HEK293 (cell line): ENCODE data around the gene AGPAT4.

Experiments used
- CTCF ChIA-PET: fragments of 350-600 bp; formaldehyde crosslinking; extraction: SDS; loops from one replicate; lab custom pipeline; 2021; ENCODE audit warnings: antibody characterized with exemption; lab: Yijun Ruan, JAX
- POLR2A ChIA-PET: fragments of 300-600 bp; formaldehyde crosslinking; extraction: SDS; loops from one replicate; lab custom pipeline; 2020; ENCODE audit warnings: antibody characterized with exemption, inconsistent platforms; lab: Yijun Ruan, JAX
- H3K27ac ChIP-seq: fragments of 200-500 bp; sonication (Bioruptor generic); 2 replicates; pipeline ENCODE4 v1.5.1; 2014; ENCODE audit warnings: low read depth, low read length, control low read depth, inconsistent platforms; ENCODE audit errors: extremely low read depth
- H3K36me3 ChIP-seq, 2 experiments: fragments of 200-500 bp in 1 of 2; sonication (Bioruptor generic) in 1 of 2; 1 replicate in 1 of 2; 2 replicates in 1 of 2; pipeline ENCODE4 v1.5.1; 2014 to 2017; ENCODE audit warnings: inconsistent platforms in 2 of 2, low read length in 2 of 2; ENCODE audit not compliant: control insufficient read depth in 2 of 2, insufficient read depth in 1 of 2
- H3K4me1 ChIP-seq: fragments of 200-500 bp; sonication (Bioruptor generic); 2 replicates; pipeline ENCODE4 v1.5.1; 2014; ENCODE audit warnings: mild to moderate bottlenecking, low read length, inconsistent platforms; ENCODE audit not compliant: control insufficient read depth, insufficient read depth
- H3K4me3 ChIP-seq: 2 replicates; pipeline ENCODE4 v1.5.1; 2011; ENCODE audit warnings: low read depth, mild to moderate bottlenecking, control low read depth, low read length, moderate library complexity
- H3K9me3 ChIP-seq: fragments of 200-500 bp; sonication (Bioruptor generic); 2 replicates; pipeline ENCODE4 v1.5.1; 2014; ENCODE audit warnings: low read depth, low read length, inconsistent platforms; ENCODE audit not compliant: control insufficient read depth, insufficient read depth
- BCL11A ChIP-seq: fragments of 450-650 bp; formaldehyde crosslinking; IDR thresholded peaks from 2 replicates; pipeline ENCODE4 v1.5.1; 2016; ENCODE audit warnings: low read depth, missing biosample characterization, missing genetic modification characterization
- GFI1B ChIP-seq: fragments of 450-650 bp; formaldehyde crosslinking; IDR thresholded peaks from 2 replicates; pipeline ENCODE4 v1.5.1; 2016; ENCODE audit warnings: missing biosample characterization, missing genetic modification characterization
- GLI4 ChIP-seq: fragments of 450-650 bp; formaldehyde crosslinking; IDR thresholded peaks from 2 replicates; pipeline ENCODE4 v1.5.1; 2016; ENCODE audit warnings: missing biosample characterization, missing genetic modification characterization
- PRDM10 ChIP-seq: fragments of 450-650 bp; formaldehyde crosslinking; IDR thresholded peaks from 2 replicates; pipeline ENCODE4 v1.5.1; 2016; ENCODE audit warnings: missing biosample characterization, missing genetic modification characterization
- SETDB1 ChIP-seq: IDR thresholded peaks from one replicate; pipeline ENCODE4 v1.6.1; 2017; ENCODE audit warnings: mild to moderate bottlenecking, low read length, moderate library complexity, mixed read lengths; ENCODE audit not compliant: insufficient read length
- ZNF248 ChIP-seq: fragments of 450-650 bp; formaldehyde crosslinking; IDR thresholded peaks from 2 replicates; pipeline ENCODE4 v1.5.1; 2017; ENCODE audit warnings: missing biosample characterization, missing genetic modification characterization
- ZNF274 ChIP-seq, 2 experiments: fragments of 200-500 bp in 1 of 2; fragments of 450-650 bp in 1 of 2; sonication (Bioruptor generic) in 1 of 2; formaldehyde crosslinking in 1 of 2; IDR thresholded peaks; 2 replicates each; pipeline versions ENCODE4 v1.5.1 to v1.6.1; 2014 to 2016; ENCODE audit warnings: borderline replicate concordance in 1 of 2, inconsistent platforms in 1 of 2, low read length in 1 of 2, missing biosample characterization in 1 of 2, missing genetic modification characterization in 1 of 2
- ZNF473 ChIP-seq: fragments of 450-650 bp; formaldehyde crosslinking; IDR thresholded peaks from 2 replicates; pipeline ENCODE4 v1.5.1; 2017; ENCODE audit warnings: missing biosample characterization, missing genetic modification characterization
- ZNF48 ChIP-seq: fragments of 450-650 bp; formaldehyde crosslinking; IDR thresholded peaks from 2 replicates; pipeline ENCODE4 v1.5.1; 2016; ENCODE audit warnings: missing biosample characterization, missing genetic modification characterization
- ZNF530 ChIP-seq: fragments of 450-650 bp; formaldehyde crosslinking; IDR thresholded peaks from 2 replicates; pipeline ENCODE4 v1.5.1; 2016; ENCODE audit warnings: low read depth, missing biosample characterization, missing genetic modification characterization
- ZNF544 ChIP-seq: fragments of 450-650 bp; formaldehyde crosslinking; IDR thresholded peaks from 2 replicates; pipeline ENCODE4 v1.5.0; 2017; ENCODE audit warnings: missing biosample characterization, missing genetic modification characterization
- ZNF561 ChIP-seq: fragments of 450-650 bp; IDR thresholded peaks from 2 replicates; pipeline ENCODE4 v1.5.1; 2018; ENCODE audit warnings: missing biosample characterization, missing genetic modification characterization, borderline replicate concordance
- ZNF571 ChIP-seq: fragments of 450-650 bp; formaldehyde crosslinking; IDR thresholded peaks from 2 replicates; pipeline ENCODE4 v1.5.0; 2017; ENCODE audit warnings: missing biosample characterization, missing genetic modification characterization
- ZNF600 ChIP-seq: fragments of 450-650 bp; formaldehyde crosslinking; IDR thresholded peaks from 2 replicates; pipeline ENCODE4 v1.5.1; 2016; ENCODE audit warnings: missing biosample characterization, missing genetic modification characterization
- ZNF670 ChIP-seq: fragments of 450-650 bp; formaldehyde crosslinking; IDR thresholded peaks from 2 replicates; pipeline ENCODE4 v1.5.1; 2016; ENCODE audit warnings: missing biosample characterization, missing genetic modification characterization, low read depth
- TF ChIP-seq, protein P1 (sequence below): fragments of 450-650 bp; formaldehyde crosslinking; IDR thresholded peaks from 2 replicates; pipeline ENCODE4 v1.5.1; 2016; ENCODE audit warnings: missing biosample characterization, missing genetic modification characterization, low read depth

The AGPAT4 gene

DNA sequence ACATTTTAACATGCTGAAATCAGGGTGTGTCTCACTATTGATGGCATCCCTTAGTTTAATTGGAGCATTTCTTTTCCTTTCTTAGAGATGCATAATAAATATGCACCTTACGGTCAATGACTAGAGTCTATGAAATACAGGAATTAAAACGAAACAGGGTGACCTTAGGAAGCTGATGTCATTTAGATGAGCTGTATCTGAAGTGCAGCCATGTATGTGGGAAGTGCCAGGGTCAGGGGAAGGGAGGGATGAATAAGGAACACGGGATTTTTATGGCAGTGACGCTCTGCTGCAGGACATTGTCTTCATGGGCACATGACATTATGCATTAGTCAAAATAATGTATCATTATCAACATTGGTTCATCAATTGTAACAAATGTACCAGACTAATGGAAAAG, 84.0 kb downstream of the AGPAT4 start:
- ChIA-PET POLR2A (no interaction called here), CTCF (interaction anchor here (0.7 kb wide), 1 partner anchor 1221 kb away, joined by 4 read pairs; no protein-coding TSS in a partner anchor)
- H3K4me3 ChIP-seq: no peak overlapping the region
- TF ChIP-seq ZNF530: no peak
- no peak for TF ChIP-seq ZNF274 (IDR thresholded peaks at IDR 0.05; ENCODE audit: low read length)
- no peak for TF ChIP-seq ZNF274 (tag by site-specific recombination; IDR thresholded peaks at IDR 0.05; ENCODE audit: borderline replicate concordance)
- no peak for TF ChIP-seq ZNF571 (tag by site-specific recombination)
- TF ChIP-seq GLI4 (tag by site-specific recombination): no peak
- no peak for TF ChIP-seq ZNF248
- no peak for TF ChIP-seq BCL11A (tag by site-specific recombination)
- TF ChIP-seq ZNF561 (tag by site-specific recombination): no peak
- TF ChIP-seq SETDB1: no peak
- no peak for TF ChIP-seq ZNF48
- H3K27ac ChIP-seq: no peak overlapping the region
- no peaks in the 10 kb centered on the region for H3K4me1 ChIP-seq
- H3K36me3 ChIP-seq: peaks cover 0 to 4% of the 10 kb centered on the region in 2 experiments; a peak in 1 of 3 replicates
- no peaks in the 10 kb centered on the region for H3K9me3 ChIP-seq

- CTCF ChIA-PET: interaction anchor here (1.4 kb wide), 1 partner anchor 182 kb away, joined by 3 read pairs; no protein-coding TSS in a partner anchor
- Histone ChIP-seq H3K27ac (no peak overlapping the region), H3K9me3 (no peaks in the 10 kb centered on the region), H3K36me3 (no peaks in the 10 kb centered on the region)
- TF ChIP-seq ZNF670 (tag by site-specific recombination): no peak
- TF ChIP-seq ZNF544: no peak
- no peak for TF ChIP-seq PRDM10 (tag by site-specific recombination)
- no peak for TF ChIP-seq ZNF600 (tag by site-specific recombination)
- no peak for TF ChIP-seq ZNF473 (tag by site-specific recombination)
- no peak for TF ChIP-seq GFI1B (tag by site-specific recombination)
- no peak for TF ChIP-seq ZNF48
- TF ChIP-seq, protein P1, sequence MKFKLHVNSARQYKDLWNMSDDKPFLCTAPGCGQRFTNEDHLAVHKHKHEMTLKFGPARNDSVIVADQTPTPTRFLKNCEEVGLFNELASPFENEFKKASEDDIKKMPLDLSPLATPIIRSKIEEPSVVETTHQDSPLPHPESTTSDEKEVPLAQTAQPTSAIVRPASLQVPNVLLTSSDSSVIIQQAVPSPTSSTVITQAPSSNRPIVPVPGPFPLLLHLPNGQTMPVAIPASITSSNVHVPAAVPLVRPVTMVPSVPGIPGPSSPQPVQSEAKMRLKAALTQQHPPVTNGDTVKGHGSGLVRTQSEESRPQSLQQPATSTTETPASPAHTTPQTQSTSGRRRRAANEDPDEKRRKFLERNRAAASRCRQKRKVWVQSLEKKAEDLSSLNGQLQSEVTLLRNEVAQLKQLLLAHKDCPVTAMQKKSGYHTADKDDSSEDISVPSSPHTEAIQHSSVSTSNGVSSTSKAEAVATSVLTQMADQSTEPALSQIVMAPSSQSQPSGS (tag by site-specific recombination): no peak
- TF ChIP-seq, all 188 proteins: peak for 0
- no peak overlapping the region for H3K4me3 ChIP-seq
- POLR2A ChIA-PET: no interaction called here
- H3K4me1 ChIP-seq: no peaks in the 10 kb centered on the region
Measured at GRCh38 chr6:161188547-161189465, 85.1 kb downstream of the AGPAT4 start.
